ENCODE results near the gene ARVCF. TPM values are rescaled to one million over a fixed set of nuclear protein-coding genes. Genes with fewer than 3 reads are reported as not detected.

ARVCF gene
- total and polyA plus RNA-seq, 2 donors (not counting 3 experiments of a cell fraction or from before 2014, with no cell fraction given): 81.3 to 105 TPM

DNA sequence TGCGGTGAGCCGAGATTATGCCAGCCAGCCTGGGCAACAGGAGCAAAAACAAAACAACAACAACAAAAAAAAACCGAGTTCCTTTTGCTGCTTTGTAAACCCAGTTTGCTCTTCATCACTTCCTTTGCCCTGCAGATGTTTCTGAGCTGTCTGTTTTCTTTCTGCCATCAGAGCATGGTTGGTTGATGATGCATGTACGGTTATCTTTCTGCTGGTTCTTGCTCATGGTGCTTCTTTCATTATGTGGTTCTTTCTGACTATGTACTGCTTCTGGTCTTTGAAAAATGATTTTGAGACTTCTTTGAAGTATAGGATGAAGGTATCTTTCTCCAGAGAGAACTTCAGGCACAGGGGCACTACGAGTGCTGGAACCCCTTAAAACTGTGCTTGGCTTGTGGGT lies 17.5 kb upstream of the ARVCF start:
- no peaks in the 10 kb centered on the region for H3K79me2 ChIP-seq (ENCODE audit: control insufficient read depth, insufficient read depth, low read length)
- no peaks in the 10 kb centered on the region for H3K9me1 ChIP-seq (replicated peaks; ENCODE audit: control insufficient read depth, extremely low read depth, insufficient read depth, low read length)
- no peak overlapping the region for H3K9ac ChIP-seq (replicated peaks; ENCODE audit: extremely low read depth, insufficient read depth, low read length)
- H3K36me3 ChIP-seq (ENCODE audit: control insufficient read depth in 2 of 2, extremely low read depth in 1 of 2, insufficient read depth in 2 of 2, low read length in 2 of 2): peaks cover 0 to 16% of the 10 kb centered on the region in 2 experiments
- no peaks in the 10 kb centered on the region for H3K27me3 ChIP-seq (ENCODE audit: control insufficient read depth in 2 of 2, insufficient read depth in 2 of 2, low read length in 2 of 2)
- ChIA-PET CTCF (interaction anchor here (1.4 to 2.0 kb wide), 2 partner anchors 13 to 29 kb away, joined by 4 read pairs; partner anchors contain the start of gene TANGO2), POLR2A (no interaction called here)
- DNase-seq (ENCODE audit: low read depth, low spot score) (no peak), FAIRE-seq (no peak)
- no TSS peak for BruUV-seq (replicated peaks)
- H3K9me3 ChIP-seq (replicated peaks; ENCODE audit: control insufficient read depth, insufficient read depth, low read length): no peaks in the 10 kb centered on the region
- H2AFZ ChIP-seq (ENCODE audit: low read depth, low read length): no peak overlapping the region
- dilution Hi-C loops (cut with MboI; ENCODE audit: extremely low pct_ligation_motif_present, low sequenced_read_pairs): no loop called here
- intact Hi-C loops (cut with micrococcal nuclease): no loop called here
- no peak overlapping the region for H3K4me3 ChIP-seq (replicated peaks in 1 of 3; ENCODE audit: insufficient read depth in 1 of 3, low read depth in 1 of 3, low read length in 3 of 3)
- H4K20me1 ChIP-seq (replicated peaks; ENCODE audit: control insufficient read depth, extremely low read depth, insufficient read depth, low read length): no peaks in the 10 kb centered on the region
- H3K27ac ChIP-seq (ENCODE audit: insufficient read depth, low read depth, low read length): no peak overlapping the region
- no peaks in the 10 kb centered on the region for H3K4me1 ChIP-seq (ENCODE audit: control insufficient read depth, extremely low read depth, insufficient read depth, low read length)
- no peak overlapping the region for H3K4me2 ChIP-seq (ENCODE audit: insufficient read depth, low read length)
- TF ChIP-seq, protein P1, sequence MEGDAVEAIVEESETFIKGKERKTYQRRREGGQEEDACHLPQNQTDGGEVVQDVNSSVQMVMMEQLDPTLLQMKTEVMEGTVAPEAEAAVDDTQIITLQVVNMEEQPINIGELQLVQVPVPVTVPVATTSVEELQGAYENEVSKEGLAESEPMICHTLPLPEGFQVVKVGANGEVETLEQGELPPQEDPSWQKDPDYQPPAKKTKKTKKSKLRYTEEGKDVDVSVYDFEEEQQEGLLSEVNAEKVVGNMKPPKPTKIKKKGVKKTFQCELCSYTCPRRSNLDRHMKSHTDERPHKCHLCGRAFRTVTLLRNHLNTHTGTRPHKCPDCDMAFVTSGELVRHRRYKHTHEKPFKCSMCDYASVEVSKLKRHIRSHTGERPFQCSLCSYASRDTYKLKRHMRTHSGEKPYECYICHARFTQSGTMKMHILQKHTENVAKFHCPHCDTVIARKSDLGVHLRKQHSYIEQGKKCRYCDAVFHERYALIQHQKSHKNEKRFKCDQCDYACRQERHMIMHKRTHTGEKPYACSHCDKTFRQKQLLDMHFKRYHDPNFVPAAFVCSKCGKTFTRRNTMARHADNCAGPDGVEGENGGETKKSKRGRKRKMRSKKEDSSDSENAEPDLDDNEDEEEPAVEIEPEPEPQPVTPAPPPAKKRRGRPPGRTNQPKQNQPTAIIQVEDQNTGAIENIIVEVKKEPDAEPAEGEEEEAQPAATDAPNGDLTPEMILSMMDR (IDR thresholded peaks at IDR 0.05; ENCODE audit: extremely low read depth in 1 of 2, insufficient read depth in 1 of 2, low read depth in 1 of 2, low read length in 2 of 2): no peak
- TF ChIP-seq POLR2AphosphoS5 (IDR thresholded peaks at IDR 0.05; ENCODE audit: insufficient read depth, low read depth, low read length) (no peak), POLR2A (IDR thresholded peaks at IDR 0.05; ENCODE audit: low read depth, low read length) (no peak), MYC (IDR thresholded peaks at IDR 0.05; ENCODE audit: low read depth, low read length) (no peak), FOS (IDR thresholded peaks at IDR 0.05; ENCODE audit: borderline replicate concordance, insufficient read depth, low read length) (no peak), GATA2 (IDR thresholded peaks at IDR 0.05; ENCODE audit: insufficient read depth, insufficient read length, low read depth, low read length) (no peak), JUN (IDR thresholded peaks at IDR 0.05; ENCODE audit: borderline replicate concordance, insufficient read depth, insufficient read length, low read depth) (no peak), EZH2 (IDR thresholded peaks at IDR 0.05; ENCODE audit: borderline replicate concordance, low read depth, low read length, severe bottlenecking) (no peak)
- TF ChIP-seq, protein P2, sequence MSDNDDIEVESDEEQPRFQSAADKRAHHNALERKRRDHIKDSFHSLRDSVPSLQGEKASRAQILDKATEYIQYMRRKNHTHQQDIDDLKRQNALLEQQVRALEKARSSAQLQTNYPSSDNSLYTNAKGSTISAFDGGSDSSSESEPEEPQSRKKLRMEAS (IDR thresholded peaks at IDR 0.05; ENCODE audit: insufficient read depth, insufficient read length): no peak

Measured in endothelial cell of umbilical vein (primary cell).